Coronary artery (tissue), 2 donors: Measurements from ENCODE around the gene KCNC3.

Experiments used
- DNase-seq: peaks from one replicate; pipeline ENCODE4 v3.0.0-alpha.2; 2017; ENCODE audit warnings: low spot score
- H3K27ac ChIP-seq, 2 donors: fragments of 200-600 bp; sonication (generic); one replicate each; pipeline ENCODE4 v1.5.1; 2016 to 2019
- H3K4me3 ChIP-seq: fragments of 200-600 bp; sonication (generic); 2 replicates; pipeline ENCODE4 v1.5.1; 2016; ENCODE audit warnings: mild to moderate bottlenecking, moderate library complexity
- TF ChIP-seq, protein P1 (sequence below): fragments of 200-600 bp; sonication (generic); IDR thresholded peaks from one replicate; pipeline ENCODE4 v1.5.1; 2019; ENCODE audit warnings: antibody characterized with exemption

The KCNC3 gene

DNA sequence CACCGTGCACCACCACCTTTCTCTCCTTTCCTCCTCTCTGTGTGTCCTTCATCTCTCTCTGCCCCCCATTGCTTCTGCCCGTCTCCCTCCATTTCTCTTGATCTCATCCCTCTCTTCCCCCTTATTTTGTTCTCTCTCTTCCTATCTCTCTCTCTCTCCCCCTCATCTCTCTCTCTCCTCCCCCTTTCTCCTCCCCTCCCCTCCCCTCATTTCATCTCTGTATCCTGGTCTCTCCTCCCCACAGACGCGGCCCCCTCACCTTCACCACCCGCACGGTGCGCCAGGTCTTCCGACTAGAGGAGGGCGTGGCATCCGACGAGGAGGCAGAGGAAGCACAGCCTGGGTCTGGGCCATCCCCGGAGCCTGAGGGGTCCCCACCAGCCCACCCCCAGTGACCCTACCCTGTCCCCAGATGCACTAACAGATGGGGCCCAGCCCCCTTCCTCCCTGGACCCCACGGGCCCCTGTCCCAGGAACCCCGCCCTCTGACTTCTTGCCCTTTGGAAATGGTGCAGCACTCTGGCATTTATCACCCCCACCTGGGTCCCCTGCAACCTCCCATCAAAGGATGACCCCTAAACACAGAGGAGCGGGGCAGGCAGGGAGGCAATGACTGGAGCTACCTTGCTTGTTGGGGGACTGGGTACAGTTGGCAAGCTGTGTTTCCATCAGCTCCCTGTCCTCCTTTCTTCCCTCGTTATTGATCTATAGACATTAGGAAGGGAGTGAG is 19.6 kb downstream of the KCNC3 start:
- Histone ChIP-seq H3K27ac (no peak overlapping the region), H3K4me3 (no peak overlapping the region)
- TF ChIP-seq, protein P1, sequence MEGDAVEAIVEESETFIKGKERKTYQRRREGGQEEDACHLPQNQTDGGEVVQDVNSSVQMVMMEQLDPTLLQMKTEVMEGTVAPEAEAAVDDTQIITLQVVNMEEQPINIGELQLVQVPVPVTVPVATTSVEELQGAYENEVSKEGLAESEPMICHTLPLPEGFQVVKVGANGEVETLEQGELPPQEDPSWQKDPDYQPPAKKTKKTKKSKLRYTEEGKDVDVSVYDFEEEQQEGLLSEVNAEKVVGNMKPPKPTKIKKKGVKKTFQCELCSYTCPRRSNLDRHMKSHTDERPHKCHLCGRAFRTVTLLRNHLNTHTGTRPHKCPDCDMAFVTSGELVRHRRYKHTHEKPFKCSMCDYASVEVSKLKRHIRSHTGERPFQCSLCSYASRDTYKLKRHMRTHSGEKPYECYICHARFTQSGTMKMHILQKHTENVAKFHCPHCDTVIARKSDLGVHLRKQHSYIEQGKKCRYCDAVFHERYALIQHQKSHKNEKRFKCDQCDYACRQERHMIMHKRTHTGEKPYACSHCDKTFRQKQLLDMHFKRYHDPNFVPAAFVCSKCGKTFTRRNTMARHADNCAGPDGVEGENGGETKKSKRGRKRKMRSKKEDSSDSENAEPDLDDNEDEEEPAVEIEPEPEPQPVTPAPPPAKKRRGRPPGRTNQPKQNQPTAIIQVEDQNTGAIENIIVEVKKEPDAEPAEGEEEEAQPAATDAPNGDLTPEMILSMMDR = no peak
- no peak for DNase-seq

GRCh38 chr19:50308991-50309390 is 20.2 kb downstream of the KCNC3 start:
- DNase-seq = no peak

GRCh38 chr19:50303558-50303957 is 25.6 kb downstream of the KCNC3 start:
- no peak for DNase-seq
- Histone ChIP-seq H3K4me3 (no peak overlapping the region), H3K27ac (no peak overlapping the region)
- TF ChIP-seq, protein P1 = no peak

More at GRCh38 chr19:50308991-50309390, 20.2 kb downstream of the KCNC3 start:
- H3K27ac ChIP-seq = no peak overlapping the region
- H3K4me3 ChIP-seq = no peak overlapping the region
- TF ChIP-seq, protein P1 = no peak

DNA sequence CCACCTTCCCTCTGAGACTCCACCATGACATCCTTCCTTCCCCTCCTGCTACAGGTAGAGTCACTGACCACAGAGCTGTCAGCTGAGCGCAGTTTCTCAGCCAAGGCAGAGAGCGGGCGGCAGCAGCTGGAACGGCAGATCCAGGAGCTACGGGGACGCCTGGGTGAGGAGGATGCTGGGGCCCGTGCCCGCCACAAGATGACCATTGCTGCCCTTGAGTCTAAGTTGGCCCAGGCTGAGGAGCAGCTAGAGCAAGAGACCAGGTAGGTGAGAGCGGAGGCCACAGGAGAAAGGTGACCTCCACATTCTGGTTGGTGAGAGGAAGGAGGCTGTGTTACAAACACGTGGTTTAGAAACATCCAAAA is 27.6 kb downstream of the KCNC3 start:
- no peak overlapping the region for H3K27ac ChIP-seq
- H3K4me3 ChIP-seq = no peak overlapping the region
- TF ChIP-seq, protein P1 = no peak
- no peak for DNase-seq

- DNase-seq = no peak
- no peak overlapping the region for H3K27ac ChIP-seq
These were observed 28.2 kb downstream of the KCNC3 start for GRCh38 chr19:50300814-50301606.

GRCh38 chr19:50300051-50300450 is 29.1 kb downstream of the KCNC3 start:
- TF ChIP-seq, protein P1 = no peak
- no peak for DNase-seq
- H3K4me3 ChIP-seq = no peak overlapping the region
- H3K27ac ChIP-seq = no peak overlapping the region

More at GRCh38 chr19:50300814-50301606, 28.2 kb downstream of the KCNC3 start:
- H3K4me3 ChIP-seq = no peak overlapping the region
- TF ChIP-seq, protein P1 = no peak
